Measurements from ENCODE around the gene PLCH1. TPM values are rescaled to one million over a fixed set of nuclear protein-coding genes. Genes with fewer than 3 reads are reported as not detected.
A peak's percentile ranks its signal among the peaks of the same experiment; 100 is the strongest.

PLCH1 gene
- total and polyA plus RNA-seq, 2 experiments from 2014 or later = 8.1 to 25.3 TPM

DNA sequence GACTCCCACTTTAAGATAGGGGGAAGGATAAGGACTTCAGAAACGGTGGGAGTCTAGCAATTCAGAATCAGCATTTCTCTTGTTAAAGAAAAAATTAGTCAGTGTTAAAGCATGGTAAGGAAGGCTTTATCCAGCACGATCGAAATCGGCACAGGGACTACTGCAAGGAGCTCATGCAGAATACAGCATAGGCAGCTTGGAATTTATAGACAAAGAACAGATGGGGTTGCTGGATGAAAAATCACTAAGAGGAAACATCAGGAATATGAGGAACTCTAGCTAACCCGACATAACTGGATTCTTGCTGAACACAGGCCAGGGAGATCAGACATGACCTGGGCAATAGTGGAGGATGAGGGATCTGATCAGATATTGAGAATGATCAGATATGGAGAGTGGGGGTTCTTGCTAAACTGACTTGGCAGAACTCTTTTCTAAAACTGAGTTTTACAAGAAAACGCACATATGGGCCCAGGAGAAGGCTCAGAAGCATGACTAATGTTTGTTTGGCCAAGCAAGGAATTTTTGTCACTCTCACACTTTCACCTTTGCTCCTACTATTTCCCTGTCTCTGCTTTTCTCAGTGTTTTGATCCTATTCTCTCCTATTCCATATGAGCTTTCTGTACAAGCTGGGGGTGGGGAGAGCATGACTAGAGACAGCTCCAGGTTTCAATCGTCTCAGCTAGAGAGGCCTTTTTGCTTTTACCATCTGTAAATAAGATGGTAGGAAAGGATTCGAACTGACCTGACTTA is 3.9 kb upstream of the PLCH1 start:
- H4K20me1 ChIP-seq (replicated peaks; ENCODE audit: insufficient read depth) = no peaks in the 10 kb centered on the region
- peak overlapping the region; percentile 20; the same call in 1 of the 2 replicates for H2AFZ ChIP-seq
- TF ChIP-seq ZNF114 (CRISPR knock-in tag; IDR thresholded peaks at IDR 0.05) = no peak
- TF ChIP-seq, protein P1, sequence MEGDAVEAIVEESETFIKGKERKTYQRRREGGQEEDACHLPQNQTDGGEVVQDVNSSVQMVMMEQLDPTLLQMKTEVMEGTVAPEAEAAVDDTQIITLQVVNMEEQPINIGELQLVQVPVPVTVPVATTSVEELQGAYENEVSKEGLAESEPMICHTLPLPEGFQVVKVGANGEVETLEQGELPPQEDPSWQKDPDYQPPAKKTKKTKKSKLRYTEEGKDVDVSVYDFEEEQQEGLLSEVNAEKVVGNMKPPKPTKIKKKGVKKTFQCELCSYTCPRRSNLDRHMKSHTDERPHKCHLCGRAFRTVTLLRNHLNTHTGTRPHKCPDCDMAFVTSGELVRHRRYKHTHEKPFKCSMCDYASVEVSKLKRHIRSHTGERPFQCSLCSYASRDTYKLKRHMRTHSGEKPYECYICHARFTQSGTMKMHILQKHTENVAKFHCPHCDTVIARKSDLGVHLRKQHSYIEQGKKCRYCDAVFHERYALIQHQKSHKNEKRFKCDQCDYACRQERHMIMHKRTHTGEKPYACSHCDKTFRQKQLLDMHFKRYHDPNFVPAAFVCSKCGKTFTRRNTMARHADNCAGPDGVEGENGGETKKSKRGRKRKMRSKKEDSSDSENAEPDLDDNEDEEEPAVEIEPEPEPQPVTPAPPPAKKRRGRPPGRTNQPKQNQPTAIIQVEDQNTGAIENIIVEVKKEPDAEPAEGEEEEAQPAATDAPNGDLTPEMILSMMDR (conservative IDR thresholded peaks at IDR 0.05; ENCODE audit: low read depth in 2 of 2) = no peak
- no peak for TF ChIP-seq EZH2phosphoT487 (IDR thresholded peaks at IDR 0.05; ENCODE audit: unreplicated experiment)
- no peak for TF ChIP-seq STAT1 (IDR thresholded peaks at IDR 0.05; ENCODE audit: unreplicated experiment)
- TF ChIP-seq ZNF331 (CRISPR knock-in tag; IDR thresholded peaks at IDR 0.05; ENCODE audit: low read depth) = no peak
- TF ChIP-seq, protein P2, sequence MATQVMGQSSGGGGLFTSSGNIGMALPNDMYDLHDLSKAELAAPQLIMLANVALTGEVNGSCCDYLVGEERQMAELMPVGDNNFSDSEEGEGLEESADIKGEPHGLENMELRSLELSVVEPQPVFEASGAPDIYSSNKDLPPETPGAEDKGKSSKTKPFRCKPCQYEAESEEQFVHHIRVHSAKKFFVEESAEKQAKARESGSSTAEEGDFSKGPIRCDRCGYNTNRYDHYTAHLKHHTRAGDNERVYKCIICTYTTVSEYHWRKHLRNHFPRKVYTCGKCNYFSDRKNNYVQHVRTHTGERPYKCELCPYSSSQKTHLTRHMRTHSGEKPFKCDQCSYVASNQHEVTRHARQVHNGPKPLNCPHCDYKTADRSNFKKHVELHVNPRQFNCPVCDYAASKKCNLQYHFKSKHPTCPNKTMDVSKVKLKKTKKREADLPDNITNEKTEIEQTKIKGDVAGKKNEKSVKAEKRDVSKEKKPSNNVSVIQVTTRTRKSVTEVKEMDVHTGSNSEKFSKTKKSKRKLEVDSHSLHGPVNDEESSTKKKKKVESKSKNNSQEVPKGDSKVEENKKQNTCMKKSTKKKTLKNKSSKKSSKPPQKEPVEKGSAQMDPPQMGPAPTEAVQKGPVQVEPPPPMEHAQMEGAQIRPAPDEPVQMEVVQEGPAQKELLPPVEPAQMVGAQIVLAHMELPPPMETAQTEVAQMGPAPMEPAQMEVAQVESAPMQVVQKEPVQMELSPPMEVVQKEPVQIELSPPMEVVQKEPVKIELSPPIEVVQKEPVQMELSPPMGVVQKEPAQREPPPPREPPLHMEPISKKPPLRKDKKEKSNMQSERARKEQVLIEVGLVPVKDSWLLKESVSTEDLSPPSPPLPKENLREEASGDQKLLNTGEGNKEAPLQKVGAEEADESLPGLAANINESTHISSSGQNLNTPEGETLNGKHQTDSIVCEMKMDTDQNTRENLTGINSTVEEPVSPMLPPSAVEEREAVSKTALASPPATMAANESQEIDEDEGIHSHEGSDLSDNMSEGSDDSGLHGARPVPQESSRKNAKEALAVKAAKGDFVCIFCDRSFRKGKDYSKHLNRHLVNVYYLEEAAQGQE (IDR thresholded peaks at IDR 0.05; ENCODE audit: unreplicated experiment) = no peak
- TF ChIP-seq JUNB (IDR thresholded peaks at IDR 0.05; ENCODE audit: unreplicated experiment) = no peak
- TF ChIP-seq, protein P3, sequence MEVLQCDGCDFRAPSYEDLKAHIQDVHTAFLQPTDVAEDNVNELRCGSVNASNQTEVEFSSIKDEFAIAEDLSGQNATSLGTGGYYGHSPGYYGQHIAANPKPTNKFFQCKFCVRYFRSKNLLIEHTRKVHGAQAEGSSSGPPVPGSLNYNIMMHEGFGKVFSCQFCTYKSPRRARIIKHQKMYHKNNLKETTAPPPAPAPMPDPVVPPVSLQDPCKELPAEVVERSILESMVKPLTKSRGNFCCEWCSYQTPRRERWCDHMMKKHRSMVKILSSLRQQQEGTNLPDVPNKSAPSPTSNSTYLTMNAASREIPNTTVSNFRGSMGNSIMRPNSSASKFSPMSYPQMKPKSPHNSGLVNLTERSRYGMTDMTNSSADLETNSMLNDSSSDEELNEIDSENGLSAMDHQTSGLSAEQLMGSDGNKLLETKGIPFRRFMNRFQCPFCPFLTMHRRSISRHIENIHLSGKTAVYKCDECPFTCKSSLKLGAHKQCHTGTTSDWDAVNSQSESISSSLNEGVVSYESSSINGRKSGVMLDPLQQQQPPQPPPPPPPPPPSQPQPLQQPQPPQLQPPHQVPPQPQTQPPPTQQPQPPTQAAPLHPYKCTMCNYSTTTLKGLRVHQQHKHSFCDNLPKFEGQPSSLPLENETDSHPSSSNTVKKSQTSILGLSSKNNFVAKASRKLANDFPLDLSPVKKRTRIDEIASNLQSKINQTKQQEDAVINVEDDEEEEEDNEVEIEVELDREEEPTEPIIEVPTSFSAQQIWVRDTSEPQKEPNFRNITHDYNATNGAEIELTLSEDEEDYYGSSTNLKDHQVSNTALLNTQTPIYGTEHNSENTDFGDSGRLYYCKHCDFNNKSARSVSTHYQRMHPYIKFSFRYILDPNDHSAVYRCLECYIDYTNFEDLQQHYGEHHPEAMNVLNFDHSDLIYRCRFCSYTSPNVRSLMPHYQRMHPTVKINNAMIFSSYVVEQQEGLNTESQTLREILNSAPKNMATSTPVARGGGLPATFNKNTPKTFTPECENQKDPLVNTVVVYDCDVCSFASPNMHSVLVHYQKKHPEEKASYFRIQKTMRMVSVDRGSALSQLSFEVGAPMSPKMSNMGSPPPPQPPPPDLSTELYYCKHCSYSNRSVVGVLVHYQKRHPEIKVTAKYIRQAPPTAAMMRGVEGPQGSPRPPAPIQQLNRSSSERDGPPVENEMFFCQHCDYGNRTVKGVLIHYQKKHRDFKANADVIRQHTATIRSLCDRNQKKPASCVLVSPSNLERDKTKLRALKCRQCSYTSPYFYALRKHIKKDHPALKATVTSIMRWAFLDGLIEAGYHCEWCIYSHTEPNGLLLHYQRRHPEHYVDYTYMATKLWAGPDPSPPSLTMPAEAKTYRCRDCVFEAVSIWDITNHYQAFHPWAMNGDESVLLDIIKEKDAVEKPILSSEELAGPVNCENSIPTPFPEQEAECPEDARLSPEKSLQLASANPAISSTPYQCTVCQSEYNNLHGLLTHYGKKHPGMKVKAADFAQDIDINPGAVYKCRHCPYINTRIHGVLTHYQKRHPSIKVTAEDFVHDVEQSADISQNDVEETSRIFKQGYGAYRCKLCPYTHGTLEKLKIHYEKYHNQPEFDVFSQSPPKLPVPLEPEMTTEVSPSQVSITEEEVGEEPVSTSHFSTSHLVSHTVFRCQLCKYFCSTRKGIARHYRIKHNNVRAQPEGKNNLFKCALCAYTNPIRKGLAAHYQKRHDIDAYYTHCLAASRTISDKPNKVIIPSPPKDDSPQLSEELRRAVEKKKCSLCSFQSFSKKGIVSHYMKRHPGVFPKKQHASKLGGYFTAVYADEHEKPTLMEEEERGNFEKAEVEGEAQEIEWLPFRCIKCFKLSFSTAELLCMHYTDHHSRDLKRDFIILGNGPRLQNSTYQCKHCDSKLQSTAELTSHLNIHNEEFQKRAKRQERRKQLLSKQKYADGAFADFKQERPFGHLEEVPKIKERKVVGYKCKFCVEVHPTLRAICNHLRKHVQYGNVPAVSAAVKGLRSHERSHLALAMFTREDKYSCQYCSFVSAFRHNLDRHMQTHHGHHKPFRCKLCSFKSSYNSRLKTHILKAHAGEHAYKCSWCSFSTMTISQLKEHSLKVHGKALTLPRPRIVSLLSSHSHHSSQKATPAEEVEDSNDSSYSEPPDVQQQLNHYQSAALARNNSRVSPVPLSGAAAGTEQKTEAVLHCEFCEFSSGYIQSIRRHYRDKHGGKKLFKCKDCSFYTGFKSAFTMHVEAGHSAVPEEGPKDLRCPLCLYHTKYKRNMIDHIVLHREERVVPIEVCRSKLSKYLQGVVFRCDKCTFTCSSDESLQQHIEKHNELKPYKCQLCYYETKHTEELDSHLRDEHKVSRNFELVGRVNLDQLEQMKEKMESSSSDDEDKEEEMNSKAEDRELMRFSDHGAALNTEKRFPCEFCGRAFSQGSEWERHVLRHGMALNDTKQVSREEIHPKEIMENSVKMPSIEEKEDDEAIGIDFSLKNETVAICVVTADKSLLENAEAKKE (CRISPR knock-in tag; IDR thresholded peaks at IDR 0.05) = no peak
- TF ChIP-seq EZH2 (IDR thresholded peaks at IDR 0.05; ENCODE audit: low read depth, unreplicated experiment) = no peak
- no peak for TF ChIP-seq POLR2AphosphoS5 (IDR thresholded peaks at IDR 0.05; ENCODE audit: low read depth)
- TF ChIP-seq NANOG (IDR thresholded peaks at IDR 0.05; ENCODE audit: borderline replicate concordance) = no peak
- TF ChIP-seq CREB1 (CRISPR knock-in tag; IDR thresholded peaks at IDR 0.05; ENCODE audit: low read depth) = no peak
- TF ChIP-seq, protein P4, sequence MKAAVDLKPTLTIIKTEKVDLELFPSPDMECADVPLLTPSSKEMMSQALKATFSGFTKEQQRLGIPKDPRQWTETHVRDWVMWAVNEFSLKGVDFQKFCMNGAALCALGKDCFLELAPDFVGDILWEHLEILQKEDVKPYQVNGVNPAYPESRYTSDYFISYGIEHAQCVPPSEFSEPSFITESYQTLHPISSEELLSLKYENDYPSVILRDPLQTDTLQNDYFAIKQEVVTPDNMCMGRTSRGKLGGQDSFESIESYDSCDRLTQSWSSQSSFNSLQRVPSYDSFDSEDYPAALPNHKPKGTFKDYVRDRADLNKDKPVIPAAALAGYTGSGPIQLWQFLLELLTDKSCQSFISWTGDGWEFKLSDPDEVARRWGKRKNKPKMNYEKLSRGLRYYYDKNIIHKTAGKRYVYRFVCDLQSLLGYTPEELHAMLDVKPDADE (IDR thresholded peaks at IDR 0.05) = no peak
- H3K4me3 Mint-ChIP-seq = no peak overlapping the region
- H3K9me2 ChIP-seq (ENCODE audit: insufficient read depth) = no peaks in the 10 kb centered on the region
- H3K27me3 ChIP-seq (ENCODE audit: insufficient read depth) = peaks cover 3% of the 10 kb centered on the region; the same call in 1 of the 2 replicates
- H3K4me2 ChIP-seq = peak overlapping the region; percentile 65; the same call in 1 of the 2 replicates
- H3K27me3 Mint-ChIP-seq (ENCODE audit: insufficient read depth, low read depth, poor library complexity) = peaks cover 14% of the 10 kb centered on the region
- no peaks in the 10 kb centered on the region for H3K36me3 Mint-ChIP-seq (ENCODE audit: low read depth)
- H3K27ac Mint-ChIP-seq = no peak overlapping the region
- peaks cover 57% of the 10 kb centered on the region for H3K4me1 Mint-ChIP-seq
- DNase-seq (ENCODE audit: low spot score) = no peak
- H3K36me3 ChIP-seq (ENCODE audit: insufficient read depth) = no peaks in the 10 kb centered on the region
- no peak overlapping the region for H3K4me3 ChIP-seq
- peaks cover 54% of the 10 kb centered on the region for H3K4me1 ChIP-seq (ENCODE audit: insufficient read depth)
- peaks cover 2% of the 10 kb centered on the region for H3K79me2 ChIP-seq (replicated peaks; ENCODE audit: insufficient read depth)
- no peaks in the 10 kb centered on the region for H3F3A ChIP-seq (replicated peaks; ENCODE audit: low read depth)
- H3K9me3 Mint-ChIP-seq = no peaks in the 10 kb centered on the region
- no peak overlapping the region for H3K27ac ChIP-seq (ENCODE audit: low read depth)
- ATAC-seq = no peak
